MM.1S (cell line): ENCODE results near the gene CHKB.

Source experiments
- DNase-seq: peaks from one replicate; pipeline ENCODE4 v3.0.0-alpha.2; 2015
- H2AFZ ChIP-seq: fragments of 300-600 bp; sonication (generic); 2 replicates; pipeline ENCODE4 v1.6.0; 2016; ENCODE audit warnings: antibody characterized with exemption, low read length
- H3F3A ChIP-seq: fragments of 300-600 bp; sonication (generic); 2 replicates; pipeline ENCODE4 v1.6.1; 2016; ENCODE audit warnings: mild to moderate bottlenecking, antibody characterized with exemption, low read length, moderate library complexity, mixed read lengths; ENCODE audit not compliant: insufficient read depth
- H3K27ac ChIP-seq: fragments of 300-600 bp; sonication (generic); 2 replicates; pipeline ENCODE4 v1.5.1; 2016; ENCODE audit warnings: mild to moderate bottlenecking, low read length
- H3K27me3 ChIP-seq: fragments of 300-600 bp; sonication (generic); replicated peaks from 2 replicates; pipeline ENCODE4 v1.6.0; 2016; ENCODE audit warnings: low read length; ENCODE audit not compliant: insufficient read depth
- H3K36me3 ChIP-seq: fragments of 300-600 bp; sonication (generic); replicated peaks from 2 replicates; pipeline ENCODE4 v1.6.1; 2016; ENCODE audit warnings: mild to moderate bottlenecking, low read length, mixed read lengths; ENCODE audit not compliant: insufficient read depth
- H3K4me1 ChIP-seq: fragments of 300-600 bp; sonication (generic); 2 replicates; pipeline ENCODE4 v1.6.1; 2016; ENCODE audit warnings: low read length, mixed read lengths
- H3K4me2 ChIP-seq: fragments of 300-600 bp; sonication (generic); 2 replicates; pipeline ENCODE4 v1.6.0; 2016; ENCODE audit warnings: low read depth, low read length
- H3K4me3 ChIP-seq: fragments of 300-600 bp; sonication (generic); 2 replicates; pipeline ENCODE4 v1.5.1; 2016; ENCODE audit warnings: low read length, mixed read lengths
- H3K79me2 ChIP-seq: fragments of 300-600 bp; sonication (generic); 2 replicates; pipeline ENCODE4 v1.6.1; 2016; ENCODE audit warnings: mixed run types, low read length, mixed read lengths
- H3K9ac ChIP-seq: fragments of 300-600 bp; sonication (generic); 2 replicates; pipeline ENCODE4 v1.6.1; 2016; ENCODE audit warnings: low read length, mixed read lengths
- H3K9me2 ChIP-seq: fragments of 300-600 bp; sonication (generic); replicated peaks from 2 replicates; pipeline ENCODE4 v1.6.1; 2016; ENCODE audit warnings: mild to moderate bottlenecking, low read length, mixed read lengths; ENCODE audit not compliant: insufficient read depth
- H3K9me3 ChIP-seq: fragments of 300-600 bp; sonication (generic); replicated peaks from 2 replicates; pipeline ENCODE4 v1.6.1; 2016; ENCODE audit warnings: mild to moderate bottlenecking, low read length, mixed read lengths; ENCODE audit not compliant: insufficient read depth
- H4K20me1 ChIP-seq: fragments of 300-600 bp; sonication (generic); 2 replicates; pipeline ENCODE4 v1.6.1; 2016; ENCODE audit warnings: mild to moderate bottlenecking, low read length, moderate library complexity, mixed read lengths; ENCODE audit not compliant: insufficient read depth
- EZH2 ChIP-seq: fragments of 300-600 bp; sonication (generic); optimal IDR thresholded peaks from 2 replicates; pipeline ENCODE3; 2017; ENCODE audit warnings: low read depth, mild to moderate bottlenecking, antibody characterized with exemption, low read length, mixed read lengths
- EZH2phosphoT487 ChIP-seq: fragments of 300-600 bp; sonication (generic); IDR thresholded peaks from 2 replicates; pipeline ENCODE4 v1.6.1; 2018; ENCODE audit warnings: antibody characterized with exemption, low read length
- TF ChIP-seq, protein P1 (sequence below): fragments of 300-600 bp; sonication (generic); IDR thresholded peaks from 2 replicates; pipeline ENCODE4 v1.5.1; 2016; ENCODE audit warnings: antibody characterized with exemption, low read length, mixed read lengths

The CHKB gene

DNA sequence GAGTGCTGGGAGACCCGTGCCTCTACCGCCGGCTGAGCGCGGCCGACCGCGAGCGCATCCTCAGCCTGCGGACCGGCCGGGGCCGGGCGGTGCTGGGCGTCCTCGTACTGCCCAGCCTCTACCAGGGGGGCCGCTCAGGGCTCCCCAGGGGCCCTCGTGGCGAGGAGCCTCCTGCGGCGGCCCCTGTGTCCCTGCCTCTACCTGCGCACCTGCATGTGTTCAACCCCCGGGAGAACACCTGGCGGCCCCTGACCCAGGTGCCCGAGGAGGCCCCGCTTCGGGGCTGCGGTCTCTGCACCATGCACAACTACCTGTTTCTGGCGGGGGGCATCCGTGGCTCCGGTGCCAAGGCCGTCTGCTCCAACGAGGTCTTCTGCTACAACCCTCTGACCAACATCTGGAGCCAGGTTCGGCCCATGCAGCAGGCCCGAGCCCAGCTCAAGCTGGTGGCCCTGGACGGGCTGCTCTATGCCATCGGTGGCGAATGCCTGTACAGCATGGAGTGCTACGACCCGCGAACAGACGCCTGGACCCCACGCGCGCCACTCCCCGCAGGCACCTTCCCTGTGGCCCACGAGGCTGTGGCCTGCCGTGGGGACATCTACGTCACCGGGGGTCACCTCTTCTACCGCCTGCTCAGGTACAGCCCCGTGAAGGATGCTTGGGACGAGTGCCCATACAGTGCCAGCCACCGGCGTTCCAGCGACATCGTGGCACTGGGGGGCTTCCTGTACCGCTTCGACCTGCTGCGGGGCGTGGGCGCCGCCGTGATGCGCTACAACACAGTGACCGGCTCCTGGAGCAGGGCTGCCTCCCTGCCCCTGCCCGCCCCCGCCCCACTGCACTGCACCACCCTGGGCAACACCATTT is 33.5 kb downstream of the CHKB start:
- no peaks in the 10 kb centered on the region for H3K79me2 ChIP-seq
- no peaks in the 10 kb centered on the region for H3K9me2 ChIP-seq
- H3K36me3 ChIP-seq = no peaks in the 10 kb centered on the region
- peak overlapping the region; percentile 34; the same call in 1 of the 2 replicates for H3K4me2 ChIP-seq
- no peak overlapping the region for H3K27ac ChIP-seq
- peaks cover 25% of the 10 kb centered on the region for H3K27me3 ChIP-seq
- no peak overlapping the region for H3K4me3 ChIP-seq
- H3F3A ChIP-seq = peaks cover 7% of the 10 kb centered on the region; the same call in 1 of the 2 replicates
- TF ChIP-seq EZH2 = no peak
- no peak for TF ChIP-seq EZH2phosphoT487
- TF ChIP-seq, protein P1, sequence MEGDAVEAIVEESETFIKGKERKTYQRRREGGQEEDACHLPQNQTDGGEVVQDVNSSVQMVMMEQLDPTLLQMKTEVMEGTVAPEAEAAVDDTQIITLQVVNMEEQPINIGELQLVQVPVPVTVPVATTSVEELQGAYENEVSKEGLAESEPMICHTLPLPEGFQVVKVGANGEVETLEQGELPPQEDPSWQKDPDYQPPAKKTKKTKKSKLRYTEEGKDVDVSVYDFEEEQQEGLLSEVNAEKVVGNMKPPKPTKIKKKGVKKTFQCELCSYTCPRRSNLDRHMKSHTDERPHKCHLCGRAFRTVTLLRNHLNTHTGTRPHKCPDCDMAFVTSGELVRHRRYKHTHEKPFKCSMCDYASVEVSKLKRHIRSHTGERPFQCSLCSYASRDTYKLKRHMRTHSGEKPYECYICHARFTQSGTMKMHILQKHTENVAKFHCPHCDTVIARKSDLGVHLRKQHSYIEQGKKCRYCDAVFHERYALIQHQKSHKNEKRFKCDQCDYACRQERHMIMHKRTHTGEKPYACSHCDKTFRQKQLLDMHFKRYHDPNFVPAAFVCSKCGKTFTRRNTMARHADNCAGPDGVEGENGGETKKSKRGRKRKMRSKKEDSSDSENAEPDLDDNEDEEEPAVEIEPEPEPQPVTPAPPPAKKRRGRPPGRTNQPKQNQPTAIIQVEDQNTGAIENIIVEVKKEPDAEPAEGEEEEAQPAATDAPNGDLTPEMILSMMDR = no peak
- DNase-seq = no peak
- 0 out of 2 replicates have a peak, but pooled peaks cover 4% of the 10 kb centered on the region for H3K4me1 ChIP-seq
- H4K20me1 ChIP-seq = no peaks in the 10 kb centered on the region
- peak overlapping the region; percentile 27; the same call in 1 of the 2 replicates for H2AFZ ChIP-seq
- H3K9ac ChIP-seq = no peak overlapping the region
- no peaks in the 10 kb centered on the region for H3K9me3 ChIP-seq

DNA sequence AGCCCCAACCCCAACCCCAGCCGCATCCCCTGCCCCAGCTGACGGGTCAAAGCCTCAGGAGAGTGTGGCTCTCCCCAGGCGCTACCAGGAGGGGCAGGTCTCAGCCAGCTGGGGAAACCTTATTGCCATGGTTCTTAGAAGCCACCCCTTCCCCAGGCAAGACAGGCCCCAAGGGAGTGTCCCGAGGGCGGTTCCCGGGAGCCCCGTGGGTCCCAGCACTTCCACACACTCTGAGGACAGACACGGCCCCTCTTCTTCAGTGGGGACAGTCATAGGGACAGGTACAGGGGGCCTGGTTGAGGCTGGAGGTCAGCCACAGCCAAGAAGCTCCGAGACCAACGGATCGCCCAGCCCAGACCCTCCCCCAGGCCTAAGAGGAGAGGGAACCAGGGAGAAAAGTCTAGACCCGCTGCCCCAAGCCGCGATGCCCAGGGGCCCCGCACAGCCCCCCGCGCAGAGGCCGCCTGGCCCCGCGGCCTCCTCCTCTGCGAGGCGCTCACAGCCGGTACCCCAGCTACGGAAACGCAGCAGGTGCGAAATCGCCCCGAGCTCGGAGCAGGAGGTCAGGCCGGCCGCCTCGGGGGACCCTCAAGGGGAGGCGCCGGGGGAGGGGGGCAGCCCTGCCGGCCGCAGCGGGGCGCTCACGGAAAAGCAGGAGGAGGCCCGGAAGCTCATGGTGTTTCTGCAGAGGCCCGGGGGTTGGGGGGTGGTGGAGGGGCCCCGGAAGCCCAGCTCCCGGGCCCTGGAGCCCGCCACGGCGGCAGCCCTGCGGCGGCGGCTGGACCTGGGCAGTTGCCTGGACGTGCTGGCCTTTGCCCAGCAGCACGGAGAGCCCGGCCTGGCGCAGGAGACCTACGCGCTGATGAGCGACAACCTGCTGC is 34.4 kb downstream of the CHKB start:
- Histone ChIP-seq H2AFZ (peak overlapping the region; percentile 27; the same call in 1 of the 2 replicates), H3K27ac (no peak overlapping the region), H3K4me3 (no peak overlapping the region)

DNA sequence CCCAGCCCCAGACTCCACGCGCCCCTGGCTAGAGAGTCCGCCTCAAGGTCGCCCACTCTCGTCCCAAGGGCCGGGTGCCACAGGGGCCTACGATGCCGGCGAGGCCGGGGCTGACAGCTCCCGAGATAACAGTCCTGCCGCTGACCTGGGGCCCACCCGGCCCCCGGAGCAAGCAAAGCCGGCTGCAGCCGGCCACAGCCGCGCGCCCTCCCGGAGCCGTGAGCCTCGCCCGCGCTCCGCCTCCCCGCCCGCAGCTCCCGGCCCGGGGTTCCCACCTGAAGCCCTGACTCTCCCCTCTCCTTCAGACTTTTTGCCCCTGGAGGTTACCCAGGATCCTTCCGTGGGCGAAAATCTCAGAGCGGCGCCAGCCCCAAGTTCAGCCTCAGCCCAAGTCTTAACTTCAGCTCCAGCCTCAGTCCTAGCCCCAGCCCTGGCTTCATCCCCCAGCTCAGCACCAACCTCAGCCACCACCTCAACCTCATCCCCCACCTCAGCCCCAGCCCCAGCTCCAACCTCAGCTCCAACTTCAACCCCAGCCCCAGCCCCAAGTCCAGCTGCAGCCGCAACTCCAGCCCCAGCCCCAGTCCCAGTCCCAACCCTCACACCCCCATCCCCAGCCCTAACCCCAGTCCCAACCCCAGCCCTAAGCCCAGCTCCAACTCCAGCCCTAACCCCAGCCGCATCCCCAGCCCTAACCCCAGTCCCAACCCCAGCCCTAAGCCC is 35.2 kb downstream of the CHKB start:
- no peaks in the 10 kb centered on the region for H3K9me2 ChIP-seq
- H4K20me1 ChIP-seq = no peaks in the 10 kb centered on the region
- H3K27ac ChIP-seq = no peak overlapping the region
- H3K27me3 ChIP-seq = peaks cover 25% of the 10 kb centered on the region
- H3K9me3 ChIP-seq = no peaks in the 10 kb centered on the region
- H3K36me3 ChIP-seq = no peaks in the 10 kb centered on the region
- DNase-seq = no peak
- H3F3A ChIP-seq = peaks cover 10% of the 10 kb centered on the region; the same call in 1 of the 2 replicates
- TF ChIP-seq EZH2 (no peak), EZH2phosphoT487 (no peak)
- TF ChIP-seq, protein P1 = no peak
- no peak overlapping the region for H3K9ac ChIP-seq
- H3K79me2 ChIP-seq = no peaks in the 10 kb centered on the region
- no peak overlapping the region for H3K4me3 ChIP-seq
- H3K4me1 ChIP-seq = 0 out of 2 replicates have a peak, but pooled peaks cover 4% of the 10 kb centered on the region
- no peak overlapping the region for H3K4me2 ChIP-seq
- H2AFZ ChIP-seq = no peak overlapping the region

More for the DNA sequence above, 34.4 kb downstream of the CHKB start:
- H3K36me3 ChIP-seq = no peaks in the 10 kb centered on the region
- no peaks in the 10 kb centered on the region for H3K9me3 ChIP-seq
- H3K9ac ChIP-seq = no peak overlapping the region
- peak overlapping the region; percentile 34; the same call in 1 of the 2 replicates for H3K4me2 ChIP-seq
- no peaks in the 10 kb centered on the region for H3K79me2 ChIP-seq
- H4K20me1 ChIP-seq = no peaks in the 10 kb centered on the region
- peaks cover 7% of the 10 kb centered on the region; the same call in 1 of the 2 replicates for H3F3A ChIP-seq
- DNase-seq = no peak
- no peaks in the 10 kb centered on the region for H3K9me2 ChIP-seq
- peaks cover 25% of the 10 kb centered on the region for H3K27me3 ChIP-seq
- H3K4me1 ChIP-seq = 0 out of 2 replicates have a peak, but pooled peaks cover 4% of the 10 kb centered on the region
- TF ChIP-seq, protein P1 = no peak
- TF ChIP-seq EZH2phosphoT487 = no peak
- no peak for TF ChIP-seq EZH2
